ENCODE results near the gene VASH2.
"Not testable (repeated sequence)": the region's sequence is repeated elsewhere in the genome, so short reads cannot be mapped to it uniquely, and the experiment has no call there.

Gene VASH2

GRCh38 chr1:213008564-213008963 is 58.2 kb downstream of the VASH2 start:
- TF ChIP-seq CTCF (IDR thresholded peaks at IDR 0.05; ENCODE audit: control insufficient read depth, insufficient read depth, low read depth, low read length, missing control alignments): no peak
- no peak overlapping the region for H3K4me3 ChIP-seq (ENCODE audit: control insufficient read depth, low read depth, low read length)
- DNase-seq (ENCODE audit: low read depth): no peak

GRCh38 chr1:213014642-213015041 is 64.3 kb downstream of the VASH2 start:
- DNase-seq (ENCODE audit: low read depth): no peak
- TF ChIP-seq CTCF (IDR thresholded peaks at IDR 0.05; ENCODE audit: control insufficient read depth, insufficient read depth, low read depth, low read length, missing control alignments): no peak
- peak overlapping the region; percentile 99 for H3K4me3 ChIP-seq (ENCODE audit: control insufficient read depth, low read depth, low read length)

- peak; percentile 90 for DNase-seq (ENCODE audit: low read depth)
- no peak for TF ChIP-seq CTCF (IDR thresholded peaks at IDR 0.05; ENCODE audit: control insufficient read depth, insufficient read depth, low read depth, low read length, missing control alignments)
- H3K4me3 ChIP-seq (ENCODE audit: control insufficient read depth, low read depth, low read length): peak within 1 kb of the TSS; percentile 99
These were observed 65.0 kb downstream of the VASH2 start, which contains the start of gene ANGEL2 for GRCh38 chr1:213015099-213016050. TSS of gene ANGEL2 (minus strand) at chr1:213015867. CDS start at chr1:213015671, 196 bp downstream.

GRCh38 chr1:213017447-213018273 is 67.3 kb downstream of the VASH2 start:
- DNase-seq (ENCODE audit: low read depth): no peak
- no peak overlapping the region for H3K4me3 ChIP-seq (ENCODE audit: control insufficient read depth, low read depth, low read length)
- no peak for TF ChIP-seq CTCF (IDR thresholded peaks at IDR 0.05; ENCODE audit: control insufficient read depth, insufficient read depth, low read depth, low read length, missing control alignments)

GRCh38 chr1:213019450-213019849 is 69.1 kb downstream of the VASH2 start:
- H3K4me3 ChIP-seq (ENCODE audit: control insufficient read depth, low read depth, low read length): no peak overlapping the region
- no peak for DNase-seq (ENCODE audit: low read depth)
- no peak for TF ChIP-seq CTCF (IDR thresholded peaks at IDR 0.05; ENCODE audit: control insufficient read depth, insufficient read depth, low read depth, low read length, missing control alignments)

- no peak for TF ChIP-seq CTCF (IDR thresholded peaks at IDR 0.05; ENCODE audit: control insufficient read depth, insufficient read depth, low read depth, low read length, missing control alignments)
- DNase-seq (ENCODE audit: low read depth): no peak
- no peak overlapping the region for H3K4me3 ChIP-seq (ENCODE audit: control insufficient read depth, low read depth, low read length)
These were observed 69.7 kb downstream of the VASH2 start for GRCh38 chr1:213020016-213020415.

GRCh38 chr1:213027024-213027423 is 76.7 kb downstream of the VASH2 start:
- DNase-seq (ENCODE audit: low read depth); H3K4me3 ChIP-seq (ENCODE audit: control insufficient read depth, low read depth, low read length): not testable (repeated sequence)
